HCEC 1CT (cell line): ENCODE data around the gene TTI1.

Source experiments
- DNase-seq: peaks from one replicate; pipeline ENCODE4 v3.0.0-alpha.2; 2017

The TTI1 gene

GRCh38 chr20:37958856-37959520 is 74.3 kb downstream of the TTI1 start:
- no peak for DNase-seq

- peak; percentile 12 for DNase-seq
These were observed 77.1 kb downstream of the TTI1 start for GRCh38 chr20:37956107-37956585.

DNA sequence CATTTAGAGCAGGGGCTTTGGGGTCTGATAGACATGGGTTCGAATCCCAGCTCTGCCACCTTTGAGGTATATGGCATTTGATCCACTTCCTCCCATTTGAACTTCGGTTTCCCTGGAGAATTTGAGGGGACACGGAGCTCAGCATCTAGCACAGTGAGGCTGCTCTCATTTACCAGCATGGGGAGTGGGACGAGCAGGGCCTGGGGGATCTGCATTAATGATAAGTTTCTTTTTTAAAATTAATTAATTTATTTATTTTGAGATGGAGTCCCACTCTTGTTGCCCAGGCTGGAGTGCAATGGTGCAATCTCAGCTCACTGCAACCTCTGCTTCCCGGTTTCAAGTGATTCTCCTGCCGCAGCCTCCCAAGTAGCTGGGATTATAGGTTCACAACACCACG is 77.7 kb downstream of the TTI1 start:
- no peak for DNase-seq

DNA sequence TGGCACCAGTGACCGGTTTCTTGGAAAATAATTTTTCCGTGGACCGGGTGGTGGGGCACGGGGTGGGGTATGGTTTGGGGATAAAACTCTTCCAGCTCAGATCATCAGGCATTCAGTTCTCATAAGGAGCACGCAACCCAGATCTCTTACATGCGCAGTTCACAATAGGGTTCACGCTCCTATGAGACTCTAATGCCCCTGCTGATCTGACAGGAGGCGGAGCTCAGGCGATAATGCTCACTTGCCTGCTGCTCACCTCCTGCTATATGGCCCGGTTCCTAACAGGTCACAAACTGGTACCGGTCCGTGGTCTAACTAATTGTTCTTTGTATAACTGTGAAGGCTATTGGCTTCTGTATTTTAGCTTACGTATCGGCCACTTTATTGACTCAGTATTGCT is 78.6 kb downstream of the TTI1 start:
- no peak for DNase-seq

DNA sequence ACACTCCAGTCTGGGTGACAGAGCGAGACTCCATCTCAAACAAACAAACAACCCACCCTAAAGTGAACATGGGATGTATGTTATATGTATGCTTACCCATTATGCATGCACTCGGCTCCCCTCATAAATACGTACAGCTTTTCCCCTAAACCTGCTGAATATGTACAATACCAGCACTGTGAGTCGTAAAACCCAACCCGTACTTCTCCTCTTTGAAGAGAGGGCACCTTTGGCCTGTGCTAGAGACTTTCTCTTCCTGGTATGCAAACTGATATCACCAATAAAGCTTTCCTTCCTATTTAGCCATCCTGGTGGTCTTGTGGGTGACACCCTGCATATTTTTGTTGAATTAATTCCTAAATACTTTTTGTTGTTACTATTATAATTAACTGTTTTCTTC is 79.1 kb downstream of the TTI1 start:
- DNase-seq = no peak

DNA sequence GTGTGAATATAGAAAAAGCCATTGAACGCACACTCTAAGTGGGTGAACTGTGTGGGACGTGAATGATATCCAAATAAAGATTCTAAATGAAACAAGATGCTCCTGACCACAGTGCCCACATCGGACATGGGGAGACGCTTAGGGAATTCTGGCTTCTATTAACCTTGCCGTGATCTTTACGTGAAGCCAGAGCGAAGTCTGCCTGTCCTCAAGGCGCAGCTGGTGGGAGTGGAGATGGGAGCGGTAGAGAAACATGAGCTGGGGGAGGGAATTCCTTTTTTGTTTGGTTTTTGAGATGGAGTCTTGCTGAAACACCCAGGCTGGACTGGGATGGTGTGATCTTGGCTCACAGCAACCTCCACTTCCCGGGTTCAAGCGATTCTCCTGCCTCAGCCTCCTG is 84.3 kb downstream of the TTI1 start:
- no peak for DNase-seq

DNA sequence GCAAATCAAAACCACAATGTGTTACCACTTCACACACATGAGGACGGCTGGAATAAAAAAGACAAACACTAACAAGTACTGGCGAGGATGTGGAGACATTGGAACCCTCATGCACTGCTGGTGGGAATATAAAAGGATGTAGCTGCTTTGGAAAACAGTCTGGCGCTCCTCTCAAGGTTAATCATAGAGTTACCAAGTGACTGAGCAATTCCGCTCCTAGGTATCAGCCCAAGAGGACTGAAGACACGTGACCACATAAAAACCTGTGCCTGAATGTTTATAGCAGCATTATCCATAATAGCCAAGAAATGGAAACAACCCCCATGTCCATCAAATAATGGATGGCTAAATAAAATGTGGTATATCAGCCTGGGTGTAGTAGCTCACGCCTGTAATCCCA is 85.3 kb downstream of the TTI1 start:
- DNase-seq = no peak

- no peak for DNase-seq
These were observed 86.3 kb downstream of the TTI1 start for GRCh38 chr20:37946946-37947345.

DNA sequence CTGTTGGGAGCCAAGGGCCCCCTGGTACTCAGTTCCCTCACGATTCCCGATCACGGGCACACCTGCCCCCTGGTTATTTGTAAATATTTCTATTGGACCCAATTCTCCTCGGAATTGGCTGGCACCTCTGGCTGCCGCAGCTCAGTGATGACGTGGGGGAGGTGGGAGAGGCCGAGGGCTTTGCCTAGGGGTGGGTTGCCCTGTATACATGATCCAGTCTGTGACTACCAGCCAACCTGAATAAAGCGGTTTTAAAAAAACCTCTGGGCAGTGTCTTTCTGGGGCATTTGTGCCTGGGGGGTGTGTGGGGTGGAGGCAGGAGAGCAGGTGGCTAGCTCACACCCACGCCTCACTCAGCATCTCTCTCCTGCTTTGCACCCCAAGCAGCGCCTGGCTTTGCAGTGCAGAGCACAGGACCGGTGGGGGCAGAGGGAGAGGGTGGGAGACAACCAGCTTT is 88.1 kb downstream of the TTI1 start:
- no peak for DNase-seq

- no peak for DNase-seq
These were observed 88.7 kb downstream of the TTI1 start for GRCh38 chr20:37944456-37944981.

DNA sequence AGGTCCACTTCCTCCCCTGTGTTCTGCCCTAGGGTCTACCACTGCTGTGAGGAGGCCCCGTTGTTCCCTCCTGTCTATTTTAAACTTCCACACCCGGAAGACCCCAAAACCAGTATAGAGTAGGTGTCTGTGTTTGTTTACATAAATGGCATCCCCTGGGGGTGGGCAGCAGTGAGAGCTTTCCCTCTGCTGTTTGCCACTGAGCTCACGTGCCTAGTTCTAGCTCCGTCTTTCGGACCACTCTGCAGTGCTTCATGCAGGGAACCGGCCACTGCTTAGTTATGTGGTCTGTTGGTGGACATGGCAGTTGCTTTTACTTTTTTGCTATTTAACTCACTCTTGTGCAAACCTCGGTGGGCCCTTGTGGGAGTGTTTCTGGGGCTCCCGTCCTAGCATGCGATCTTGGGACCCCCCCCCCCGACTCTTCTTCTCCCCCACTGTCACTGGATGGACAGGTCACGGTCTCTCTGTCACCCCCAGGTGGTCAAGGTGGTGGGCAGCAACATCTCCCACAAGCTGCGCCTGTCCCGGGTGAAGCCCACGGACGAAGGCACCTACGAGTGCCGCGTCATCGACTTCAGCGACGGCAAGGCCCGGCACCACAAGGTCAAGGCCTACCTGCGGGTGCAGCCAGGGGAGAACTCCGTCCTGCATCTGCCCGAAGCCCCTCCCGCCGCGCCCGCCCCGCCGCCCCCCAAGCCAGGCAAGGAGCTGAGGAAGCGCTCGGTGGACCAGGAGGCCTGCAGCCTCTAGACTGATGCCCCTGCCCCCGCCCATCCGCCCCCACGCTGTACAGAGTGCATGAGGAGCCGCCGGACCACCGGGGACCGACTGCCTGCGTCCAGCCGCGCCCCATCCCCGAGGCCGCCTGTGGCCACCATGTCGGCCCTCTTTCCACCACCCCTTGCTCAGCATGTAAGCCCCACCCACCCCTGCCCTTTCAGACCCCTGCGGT is 89.5 kb downstream of the TTI1 start:
- no peak for DNase-seq

- no peak for DNase-seq
These were observed 90.2 kb downstream of the TTI1 start for GRCh38 chr20:37943033-37943432.

DNA sequence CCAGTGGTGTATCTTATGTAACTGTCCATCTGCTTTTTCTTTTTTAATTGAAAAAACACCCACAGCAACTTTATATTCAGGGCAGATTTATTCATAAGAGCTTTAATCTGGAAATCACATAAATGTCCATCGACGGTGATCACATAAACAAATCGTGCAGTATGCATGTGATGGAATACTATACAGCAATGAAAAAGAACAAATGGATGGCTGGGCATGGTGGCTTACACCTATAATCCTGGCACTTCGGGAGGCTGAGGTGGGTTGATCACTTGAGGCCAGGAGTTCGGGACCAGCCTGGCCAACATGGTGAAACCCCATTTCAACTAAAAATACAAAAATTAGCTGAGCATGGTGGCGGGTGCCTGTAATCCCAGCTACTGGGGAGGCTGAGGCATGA is 91.3 kb downstream of the TTI1 start:
- no peak for DNase-seq

DNA sequence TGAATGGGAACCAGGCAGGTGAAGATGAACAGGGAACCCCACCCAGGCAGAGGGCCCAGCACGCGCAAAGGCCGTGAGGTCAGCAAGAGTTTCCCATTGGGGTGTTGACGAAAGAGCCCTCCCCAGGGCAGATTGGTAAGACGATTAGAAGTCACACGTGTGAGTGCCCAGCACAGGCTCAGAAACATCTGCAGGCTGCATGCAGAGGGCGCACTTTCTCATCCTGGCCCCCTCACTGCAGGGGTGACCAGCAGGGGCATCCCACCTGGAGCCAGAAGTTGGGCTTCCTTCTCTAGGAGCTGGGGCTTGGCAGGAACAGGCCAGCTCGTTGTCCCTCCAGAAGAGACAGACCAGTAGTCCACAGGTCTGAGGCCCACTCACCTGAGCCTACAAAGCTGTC is 91.9 kb downstream of the TTI1 start:
- no peak for DNase-seq

DNA sequence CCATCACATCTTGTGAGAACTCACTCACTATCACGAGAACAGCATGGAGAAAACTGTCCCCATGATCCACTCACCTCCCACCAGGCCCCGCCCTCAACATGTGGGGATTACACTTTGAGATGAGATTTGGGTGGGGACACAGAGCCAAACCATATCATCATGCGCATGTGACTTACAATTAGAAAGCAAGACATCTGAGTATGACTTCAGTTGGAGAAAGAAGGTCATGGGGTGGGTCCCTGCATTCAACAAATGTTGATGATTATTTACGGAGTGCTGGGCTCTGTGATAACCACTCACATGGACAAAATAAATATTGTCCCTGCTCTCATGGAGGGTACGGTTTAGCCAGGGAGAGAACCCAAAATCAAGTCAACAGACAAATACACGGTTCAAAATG is 92.4 kb downstream of the TTI1 start:
- DNase-seq = no peak

DNA sequence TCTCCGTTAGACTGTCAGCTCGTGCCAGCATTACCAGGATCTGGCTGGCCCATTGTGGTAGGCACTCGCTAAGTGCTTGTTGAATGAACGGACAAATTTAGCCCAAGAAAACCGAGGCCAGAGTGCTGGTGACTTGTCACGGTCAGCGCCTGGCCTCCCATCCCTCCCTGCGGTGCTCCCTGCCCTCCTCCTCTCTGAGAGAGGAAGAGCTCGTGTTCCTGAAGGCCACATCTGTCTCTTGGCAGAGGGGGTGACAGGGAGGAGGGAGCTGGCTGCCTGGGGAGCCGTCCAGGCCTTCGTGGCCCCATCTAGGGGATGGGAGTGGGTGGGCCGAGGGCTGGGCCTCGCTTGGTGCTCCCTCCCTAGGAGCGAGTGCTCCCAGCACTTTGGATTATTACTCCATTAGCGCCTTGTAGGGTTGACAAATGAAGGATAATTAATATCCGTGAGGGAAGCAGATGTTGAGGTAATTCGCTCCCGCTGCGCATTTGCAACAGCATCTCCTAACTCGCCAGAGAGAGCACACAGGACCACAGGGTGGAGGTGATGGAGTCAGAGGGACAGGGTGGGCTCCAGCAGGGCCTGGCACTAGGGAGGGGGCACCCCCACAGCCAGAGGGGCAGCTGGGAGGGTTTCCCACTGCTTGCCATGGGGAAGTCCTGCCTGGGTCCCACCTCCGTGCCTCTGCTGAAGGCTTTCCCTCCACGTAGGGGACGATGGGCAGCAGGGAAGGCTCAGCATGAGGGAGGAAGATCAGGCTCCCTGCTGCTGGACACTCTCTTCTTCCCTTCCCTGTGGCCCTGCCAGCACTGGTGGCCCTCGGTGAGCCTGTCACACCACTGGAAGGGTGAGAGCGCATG is 93.3 kb downstream of the TTI1 start:
- DNase-seq = no peak

GRCh38 chr20:37938954-37939353 is 94.3 kb downstream of the TTI1 start:
- DNase-seq = no peak

- no peak for DNase-seq
These were observed 95.0 kb downstream of the TTI1 start for GRCh38 chr20:37938181-37938750.

DNA sequence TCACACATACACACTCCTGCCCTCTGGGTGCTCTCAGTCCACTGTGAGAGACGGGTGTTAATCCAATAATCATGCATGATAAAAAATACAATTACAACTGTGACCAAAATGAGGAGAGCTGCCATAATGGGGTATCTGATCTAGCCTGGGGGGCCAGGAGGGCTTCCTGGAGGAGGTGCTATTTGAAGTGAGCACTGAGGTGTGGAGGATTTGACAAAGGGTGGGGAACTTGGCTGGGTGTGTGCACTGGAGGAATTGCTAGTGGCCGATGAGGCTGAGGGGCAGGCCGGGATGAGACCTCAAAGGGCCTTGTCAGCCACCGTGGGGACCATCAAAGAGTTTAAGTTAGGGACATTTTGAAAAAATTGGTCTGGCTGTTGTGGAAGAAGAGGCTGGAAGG is 95.6 kb downstream of the TTI1 start:
- no peak for DNase-seq

GRCh38 chr20:37936451-37936850 is 96.8 kb downstream of the TTI1 start:
- DNase-seq = no peak

- no peak for DNase-seq
These were observed 97.2 kb downstream of the TTI1 start for GRCh38 chr20:37936041-37936440.

- DNase-seq = peak; percentile 46
These were observed 97.8 kb downstream of the TTI1 start for GRCh38 chr20:37935435-37935834.
